ENCODE measurements around the gene SCYL3.

SCYL3 gene

DNA sequence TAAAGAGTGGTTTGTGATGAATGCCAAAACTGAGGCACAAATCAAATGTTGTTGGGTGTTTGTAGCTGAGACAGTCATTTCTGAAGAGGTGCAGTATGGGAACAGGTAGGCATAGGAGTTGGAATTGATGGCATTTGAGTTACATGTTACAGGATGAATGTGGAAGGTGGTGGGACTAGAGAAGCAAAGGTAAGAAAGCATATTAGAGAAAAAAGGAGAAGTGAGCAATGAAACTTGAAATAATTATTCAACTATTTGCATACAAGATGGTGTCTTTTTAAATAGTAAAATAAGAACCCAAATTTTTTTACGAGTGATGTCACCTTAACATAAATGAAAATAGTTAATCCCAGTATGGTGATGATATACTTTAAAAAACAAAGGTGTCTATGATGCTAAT, 58.8 kb downstream of the SCYL3 start:
- DNase-seq (ENCODE audit: low spot score) = no peak
- TF ChIP-seq CTCF (IDR thresholded peaks at IDR 0.05; ENCODE audit: extremely low read depth, missing control alignments) = no peak

DNA sequence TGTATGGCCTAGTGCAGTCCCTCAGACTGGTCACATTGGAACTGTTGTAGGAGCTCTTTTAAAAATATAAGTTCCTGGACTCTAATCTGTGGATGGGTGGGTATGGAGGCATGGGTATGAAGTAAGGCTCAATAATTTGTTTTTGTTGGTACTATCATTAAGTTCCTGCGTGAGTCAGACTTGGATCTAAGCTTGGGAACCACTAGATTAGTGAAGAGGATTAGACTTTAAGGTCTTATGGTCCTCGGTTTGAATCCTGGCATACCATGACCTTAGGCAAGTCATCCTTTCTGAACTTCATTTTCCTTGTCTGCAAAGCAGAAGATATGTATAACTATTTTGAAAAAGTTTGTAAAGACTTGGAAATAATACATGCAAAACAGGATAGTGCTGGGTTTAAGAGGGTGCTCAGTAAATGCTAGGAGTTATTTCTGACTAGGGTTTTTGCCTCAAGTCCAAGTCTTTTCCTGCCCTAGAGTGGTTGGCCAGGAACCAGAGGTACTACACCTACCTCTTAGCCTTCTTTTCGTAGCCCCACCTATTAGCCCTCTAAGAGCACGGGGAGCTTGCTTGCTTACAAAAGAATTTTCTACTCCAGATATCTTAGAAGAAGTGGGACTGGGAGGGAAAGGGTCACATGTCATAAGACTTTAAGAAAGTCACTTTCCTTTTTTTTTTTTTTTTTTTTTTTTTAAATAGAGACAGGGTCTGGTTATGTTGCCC, 60.4 kb downstream of the SCYL3 start:
- no peak for DNase-seq (ENCODE audit: low spot score)

DNA sequence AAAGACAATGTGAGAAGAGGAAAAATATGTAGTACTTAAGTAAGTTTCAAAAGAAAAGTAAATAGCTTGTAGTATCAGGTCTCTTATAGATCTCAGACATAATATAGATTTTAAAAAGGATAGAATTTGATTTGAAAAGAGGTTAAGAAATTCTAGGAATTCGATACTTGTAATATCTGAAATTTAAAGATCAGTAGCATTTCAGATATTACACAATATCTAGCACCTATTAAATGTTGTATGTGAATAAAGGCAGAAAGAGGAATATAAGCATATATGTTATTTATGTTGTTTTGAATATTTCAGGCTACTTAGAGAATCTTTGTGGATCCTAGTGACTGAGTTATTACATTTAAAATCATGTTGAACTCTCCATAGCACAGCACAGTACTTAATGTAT, 64.0 kb downstream of the SCYL3 start:
- TF ChIP-seq CTCF (IDR thresholded peaks at IDR 0.05; ENCODE audit: extremely low read depth, missing control alignments) = no peak
- no peak for DNase-seq (ENCODE audit: low spot score)

More for the DNA sequence above, 60.4 kb downstream of the SCYL3 start:
- no peak for TF ChIP-seq CTCF (IDR thresholded peaks at IDR 0.05; ENCODE audit: extremely low read depth, missing control alignments)

- DNase-seq (ENCODE audit: low spot score) = no peak
- no peak for TF ChIP-seq CTCF (IDR thresholded peaks at IDR 0.05; ENCODE audit: extremely low read depth, missing control alignments)
These were observed 69.5 kb downstream of the SCYL3 start for GRCh38 chr1:169824153-169824552.

DNA sequence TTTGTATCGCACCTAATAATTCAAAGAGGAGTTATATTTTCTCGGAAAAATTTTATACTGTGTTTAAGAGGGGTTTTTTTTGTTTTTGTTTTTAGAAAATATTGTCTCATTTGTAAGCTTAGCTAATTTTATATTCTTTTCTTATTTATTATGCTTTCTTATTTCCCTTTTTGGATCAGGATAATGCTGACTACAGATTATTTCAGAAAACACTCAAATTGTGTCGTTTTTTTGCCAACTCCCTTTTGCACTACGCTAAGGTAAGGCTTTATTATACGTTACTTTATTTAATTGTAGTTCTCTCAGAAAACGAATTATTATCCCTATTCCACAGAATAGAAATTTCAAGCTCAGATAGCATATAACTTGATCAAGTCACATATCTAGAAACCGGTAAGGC, 72.2 kb downstream of the SCYL3 start:
- DNase-seq (ENCODE audit: low spot score) = no peak
- no peak for TF ChIP-seq CTCF (IDR thresholded peaks at IDR 0.05; ENCODE audit: extremely low read depth, missing control alignments)

GRCh38 chr1:169816617-169817016, 77.1 kb downstream of the SCYL3 start:
- DNase-seq (ENCODE audit: low spot score) = no peak
- TF ChIP-seq CTCF (IDR thresholded peaks at IDR 0.05; ENCODE audit: extremely low read depth, missing control alignments) = no peak

DNA sequence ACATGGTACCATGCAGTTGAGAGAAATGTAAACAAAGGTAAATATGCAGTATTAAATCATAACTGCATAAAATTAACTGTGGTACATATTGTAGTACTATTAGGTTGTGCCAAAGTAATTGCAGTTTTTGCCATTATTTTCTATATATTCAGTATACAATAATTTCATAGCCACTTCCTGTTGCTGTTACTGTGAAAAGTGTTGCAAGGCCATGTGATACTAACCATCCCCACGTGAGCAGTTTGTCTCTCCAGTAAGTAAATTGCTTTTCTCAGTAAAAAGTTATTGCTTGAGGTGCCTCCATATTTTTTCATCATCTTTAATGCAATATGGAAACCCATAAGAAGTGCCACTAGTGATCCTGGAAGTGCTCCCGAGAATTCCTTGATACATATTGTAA, 79.4 kb downstream of the SCYL3 start:
- no peak for TF ChIP-seq CTCF (IDR thresholded peaks at IDR 0.05; ENCODE audit: extremely low read depth, missing control alignments)
- no peak for DNase-seq (ENCODE audit: low spot score)
